Measurements from ENCODE around the gene DIS3L. TPM values are rescaled to one million over a fixed set of nuclear protein-coding genes. Genes with fewer than 3 reads are reported as not detected.
"Not testable (repeated sequence)": the region's sequence is repeated elsewhere in the genome, so short reads cannot be mapped to it uniquely, and the experiment has no call there.

The DIS3L gene
- total RNA-seq, 2 experiments from 2014 or later, result 24.0 to 24.9 TPM

GRCh38 chr15:66304425-66304824, 11.1 kb downstream of the DIS3L start:
- peaks cover 20% of the 10 kb centered on the region for H3K36me3 Mint-ChIP-seq (ENCODE audit: low read depth)
- H3K9me3 Mint-ChIP-seq, H3K4me3 Mint-ChIP-seq, CTCF ChIA-PET, H3K4me1 Mint-ChIP-seq, H3K27me3 Mint-ChIP-seq, H3K27ac Mint-ChIP-seq, POLR2A ChIA-PET, DNase-seq: not testable (repeated sequence)

DNA sequence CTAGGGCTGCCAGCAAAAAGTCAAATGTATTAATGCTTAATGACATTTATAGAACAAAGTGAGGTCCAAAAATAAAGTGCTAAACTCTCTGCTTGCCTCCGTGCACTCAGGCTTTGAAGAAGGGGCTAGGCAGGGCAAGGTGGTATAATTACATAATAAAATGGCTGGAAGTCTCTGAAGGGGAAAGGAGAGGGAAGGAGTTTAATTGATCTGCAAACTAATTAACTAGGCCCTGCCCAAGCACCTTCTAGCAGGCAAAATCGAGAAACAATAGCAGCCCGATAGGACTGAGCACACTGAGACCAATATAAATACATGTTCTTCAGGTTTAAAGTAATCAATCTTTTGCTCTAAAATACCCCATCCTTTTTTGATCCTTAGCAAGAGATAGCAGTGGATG, 13.0 kb downstream of the DIS3L start:
- Mint-ChIP-seq H3K36me3 (ENCODE audit: low read depth) (peaks cover 37% of the 10 kb centered on the region), H3K4me3 (no peak overlapping the region), H3K27me3 (no peaks in the 10 kb centered on the region), H3K4me1 (peaks cover 1% of the 10 kb centered on the region), H3K27ac (no peak overlapping the region), H3K9me3 (no peaks in the 10 kb centered on the region)
- POLR2A ChIA-PET, result interaction anchor here (2.2 kb wide), 1 partner anchor 12 kb away, joined by 5 read pairs; no protein-coding TSS in a partner anchor
- DNase-seq, result no peak
- CTCF ChIA-PET, result no interaction called here

DNA sequence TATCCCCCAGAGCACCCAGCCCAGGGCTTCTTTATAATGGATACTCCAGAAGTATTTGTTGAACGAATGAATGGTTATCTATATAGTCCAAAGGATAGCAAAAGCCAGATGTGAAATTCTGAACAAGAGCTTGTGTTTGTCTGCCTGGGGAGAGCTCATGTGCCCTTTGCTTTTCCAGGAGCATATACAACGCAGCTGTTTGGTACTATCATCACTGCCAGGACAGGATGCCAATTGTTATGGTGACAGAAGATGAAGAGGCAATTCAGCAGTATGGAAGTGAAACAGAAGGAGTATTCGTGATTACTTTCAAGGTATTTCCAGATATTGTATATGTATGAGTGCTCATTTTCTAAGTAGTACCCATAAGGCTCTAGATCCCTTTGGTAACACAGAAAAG, 15.2 kb downstream of the DIS3L start:
- no peak for DNase-seq
- Mint-ChIP-seq H3K9me3 (no peaks in the 10 kb centered on the region), H3K4me1 (peaks cover 1% of the 10 kb centered on the region), H3K27me3 (no peaks in the 10 kb centered on the region), H3K36me3 (ENCODE audit: low read depth) (peaks cover 44% of the 10 kb centered on the region), H3K27ac (no peak overlapping the region), H3K4me3 (no peak overlapping the region)
- CTCF ChIA-PET, result interaction anchor here (0.6 kb wide), 1 partner anchor 154 kb away, joined by 3 read pairs; no protein-coding TSS in a partner anchor
- POLR2A ChIA-PET, result interaction anchor here (1.0 to 1.2 kb wide), 2 partner anchors 9 to 15 kb away, joined by 3 to 4 read pairs; partner anchors contain the start of gene DIS3L

GRCh38 chr15:66309828-66310227, 16.5 kb downstream of the DIS3L start:
- no peak overlapping the region for H3K4me3 Mint-ChIP-seq
- H3K4me1 Mint-ChIP-seq, result peaks cover 1% of the 10 kb centered on the region
- H3K36me3 Mint-ChIP-seq (ENCODE audit: low read depth), result peaks cover 44% of the 10 kb centered on the region
- no peaks in the 10 kb centered on the region for H3K9me3 Mint-ChIP-seq
- ChIA-PET CTCF (no interaction called here), POLR2A (no interaction called here)
- no peak overlapping the region for H3K27ac Mint-ChIP-seq
- no peaks in the 10 kb centered on the region for H3K27me3 Mint-ChIP-seq
- DNase-seq, result no peak

- Mint-ChIP-seq H3K4me1 (no peaks in the 10 kb centered on the region), H3K36me3 (ENCODE audit: low read depth) (peaks cover 51% of the 10 kb centered on the region), H3K9me3 (no peaks in the 10 kb centered on the region), H3K27me3 (no peaks in the 10 kb centered on the region), H3K4me3 (no peak overlapping the region), H3K27ac (no peak overlapping the region)
- DNase-seq, result no peak
- CTCF ChIA-PET, result no interaction called here
- POLR2A ChIA-PET, result no interaction called here
Measured at GRCh38 chr15:66310786-66311185, 17.4 kb downstream of the DIS3L start.

DNA sequence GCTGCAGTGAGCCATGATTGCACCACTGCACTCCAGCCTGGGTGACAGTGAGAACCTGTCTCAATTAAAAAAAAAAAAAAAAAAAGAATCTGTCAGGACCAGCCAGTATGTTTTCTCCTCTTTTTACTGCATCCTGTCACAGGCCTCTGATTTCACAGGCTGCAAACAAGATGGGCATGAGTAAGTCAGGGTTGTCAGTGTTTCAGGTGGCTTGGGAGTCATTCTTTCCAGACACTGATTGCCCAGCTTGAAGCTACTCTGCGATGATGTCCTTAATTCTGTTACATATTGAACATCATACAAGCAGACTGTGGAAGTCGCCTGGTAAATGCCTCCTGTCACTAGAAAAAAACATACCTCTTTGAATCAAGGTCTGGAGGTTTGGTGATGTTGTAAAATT, 18.8 kb downstream of the DIS3L start:
- ChIA-PET CTCF (no interaction called here), POLR2A (interaction anchor here (1.2 to 1.9 kb wide), 2 partner anchors 10 to 186 kb away, joined by 4 to 6 read pairs; partner anchors contain the start of gene SNAPC5)
- Mint-ChIP-seq H3K27ac (no peak overlapping the region), H3K36me3 (ENCODE audit: low read depth) (peaks cover 55% of the 10 kb centered on the region), H3K4me3 (no peak overlapping the region), H3K9me3 (no peaks in the 10 kb centered on the region), H3K4me1 (no peaks in the 10 kb centered on the region), H3K27me3 (no peaks in the 10 kb centered on the region)
- DNase-seq, result no peak

GRCh38 chr15:66323312-66323928, 30.1 kb downstream of the DIS3L start:
- peaks cover 44% of the 10 kb centered on the region for H3K36me3 Mint-ChIP-seq (ENCODE audit: low read depth)
- H3K9me3 Mint-ChIP-seq, result no peaks in the 10 kb centered on the region
- H3K27ac Mint-ChIP-seq, result no peak overlapping the region
- no peaks in the 10 kb centered on the region for H3K4me1 Mint-ChIP-seq
- no peaks in the 10 kb centered on the region for H3K27me3 Mint-ChIP-seq
- ChIA-PET CTCF (no interaction called here), POLR2A (no interaction called here)
- no peak overlapping the region for H3K4me3 Mint-ChIP-seq
- no peak for DNase-seq

- Mint-ChIP-seq H3K9me3 (no peaks in the 10 kb centered on the region), H3K4me3 (no peak overlapping the region), H3K27me3 (no peaks in the 10 kb centered on the region), H3K27ac (no peak overlapping the region), H3K36me3 (ENCODE audit: low read depth) (peaks cover 50% of the 10 kb centered on the region), H3K4me1 (no peaks in the 10 kb centered on the region)
- ChIA-PET CTCF (no interaction called here), POLR2A (no interaction called here)
- DNase-seq, result no peak
Measured at GRCh38 chr15:66326051-66326450, 32.7 kb downstream of the DIS3L start.

- DNase-seq, result no peak
- H3K4me1 Mint-ChIP-seq, result no peaks in the 10 kb centered on the region
- H3K27ac Mint-ChIP-seq, result no peak overlapping the region
- CTCF ChIA-PET, result no interaction called here
- H3K9me3 Mint-ChIP-seq, result no peaks in the 10 kb centered on the region
- POLR2A ChIA-PET, result no interaction called here
- no peak overlapping the region for H3K4me3 Mint-ChIP-seq
- H3K27me3 Mint-ChIP-seq, result no peaks in the 10 kb centered on the region
- peaks cover 49% of the 10 kb centered on the region for H3K36me3 Mint-ChIP-seq (ENCODE audit: low read depth)
Measured at GRCh38 chr15:66327736-66328135, 34.4 kb downstream of the DIS3L start.

- Mint-ChIP-seq H3K4me1 (no peaks in the 10 kb centered on the region), H3K9me3 (no peaks in the 10 kb centered on the region), H3K4me3 (no peak overlapping the region), H3K27ac (no peak overlapping the region), H3K27me3 (no peaks in the 10 kb centered on the region), H3K36me3 (ENCODE audit: low read depth) (peaks cover 48% of the 10 kb centered on the region)
- ChIA-PET POLR2A (no interaction called here), CTCF (no interaction called here)
- DNase-seq, result no peak
Measured at GRCh38 chr15:66328771-66329170, 35.4 kb downstream of the DIS3L start.

- H3K27ac Mint-ChIP-seq, H3K27me3 Mint-ChIP-seq, H3K9me3 Mint-ChIP-seq, DNase-seq, H3K4me3 Mint-ChIP-seq, POLR2A ChIA-PET: not testable (repeated sequence)
- CTCF ChIA-PET, result interaction anchor here (2.7 kb wide), 1 partner anchor 150 kb away, joined by 7 read pairs; no protein-coding TSS in a partner anchor
- Mint-ChIP-seq H3K36me3 (ENCODE audit: low read depth) (peaks cover 52% of the 10 kb centered on the region), H3K4me1 (peaks cover 13% of the 10 kb centered on the region)
Measured at GRCh38 chr15:66348530-66348929, 55.2 kb downstream of the DIS3L start.

DNA sequence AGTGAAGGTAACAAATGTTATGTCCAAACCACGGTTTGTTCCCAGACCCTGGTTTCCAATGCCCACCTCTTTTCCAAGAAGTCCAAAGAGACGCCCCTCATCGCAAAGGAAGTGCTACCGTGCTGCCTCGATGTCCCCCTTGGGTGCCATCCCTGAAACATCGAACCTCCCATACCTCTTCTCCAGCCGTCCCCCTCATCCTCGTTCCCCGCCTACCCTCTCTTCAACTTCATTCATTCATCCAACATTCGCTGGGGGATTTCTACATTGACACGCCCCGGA, 62.6 kb downstream of the DIS3L start:
- Mint-ChIP-seq H3K27me3 (no peaks in the 10 kb centered on the region), H3K27ac (peak overlapping the region; percentile 93), H3K36me3 (ENCODE audit: low read depth) (peaks cover 31% of the 10 kb centered on the region), H3K9me3 (no peaks in the 10 kb centered on the region), H3K4me1 (peaks cover 37% of the 10 kb centered on the region), H3K4me3 (peak overlapping the region; percentile 93)
- CTCF ChIA-PET, result interaction anchor here (0.7 to 5.6 kb wide), 4 partner anchors 30 to 143 kb away, joined by 3 to 74 read pairs (median 4); partner anchors contain the start of genes MAP2K1 and SNAPC5
- POLR2A ChIA-PET, result interaction anchor here (1.0 to 4.3 kb wide), 8 partner anchors 11 to 1052 kb away, joined by 3 to 55 read pairs (median 24); partner anchors contain the start of genes DIS3L, MAP2K1, RNU5B-1 and RPL4
- DNase-seq, result no peak

GRCh38 chr15:66356359-66357236, 63.2 kb downstream of the DIS3L start, which contains the start of gene TIPIN:
Gene TIPIN (minus strand): TSS chr15:66356685. CDS start chr15:66352947, 3,738 bp downstream.
- peak within 1 kb of the TSS; percentile 93 for H3K4me3 Mint-ChIP-seq
- peak; percentile 99 for DNase-seq
- no peaks in the 10 kb centered on the region for H3K9me3 Mint-ChIP-seq
- CTCF ChIA-PET, result interaction anchor here (0.7 to 5.6 kb wide), 6 partner anchors 14 to 142 kb away, joined by 3 to 74 read pairs (median 4); partner anchors contain the start of genes MAP2K1 and SNAPC5
- H3K27me3 Mint-ChIP-seq, result no peaks in the 10 kb centered on the region
- H3K36me3 Mint-ChIP-seq (ENCODE audit: low read depth), result peaks cover 27% of the 10 kb centered on the region
- peaks cover 37% of the 10 kb centered on the region for H3K4me1 Mint-ChIP-seq
- peak within 1 kb of the TSS; percentile 93 for H3K27ac Mint-ChIP-seq
- POLR2A ChIA-PET, result interaction anchor here (1.0 to 4.3 kb wide), 8 partner anchors 12 to 1052 kb away, joined by 3 to 55 read pairs (median 24); partner anchors contain the start of genes DIS3L, MAP2K1, RNU5B-1 and RPL4
